ENCODE measurements around the gene RIC3.

GRCh38 chr11:8209208-8209807, 40.5 kb upstream of the RIC3 start:
- TF ChIP-seq FOXK2 (IDR thresholded peaks at IDR 0.05) (no peak), BHLHE40 (IDR thresholded peaks at IDR 0.05; ENCODE audit: borderline replicate concordance) (no peak), FOXA1 (IDR thresholded peaks at IDR 0.05) (no peak), ZNF384 (IDR thresholded peaks at IDR 0.05) (no peak), ELF4 (IDR thresholded peaks at IDR 0.05) (no peak)
